Activated naive CD8-positive, alpha-beta T cell treated with anti-CD3 and anti-CD28 coated beads, Interleukin-2, amount 10 ng/mL, durations not matched to agents 7 days and 5 days (primary cell): ENCODE data around the gene PIAS3. TPM values are rescaled to one million over a fixed set of nuclear protein-coding genes. Genes with fewer than 3 reads are reported as not detected.
"Not testable (repeated sequence)": the region's sequence is repeated elsewhere in the genome, so short reads cannot be mapped to it uniquely, and the experiment has no call there.

ENCODE experiments used
- ATAC-seq: fragments of 150-1000 bp; cut with Tn5 transposase; one replicate; pipeline ENCODE4 v1.10.0; 2021; ENCODE audit warnings: low read depth, moderate library complexity
- POLR2A ChIA-PET: fragments of 350-600 bp; sonication (Branson Sonifier 250); formaldehyde crosslinking; loops from one replicate; lab custom pipeline; 2021; ENCODE audit warnings: antibody characterized with exemption; lab: Charles Lee
- DNase-seq: peaks from one replicate; pipeline ENCODE4 v3.0.0; 2021
- H3K27ac Mint-ChIP-seq: one replicate; pipeline ENCODE4 v1.8.0; 2022; ENCODE audit warnings: mild to moderate bottlenecking, mixed read lengths
- H3K27me3 Mint-ChIP-seq: one replicate; pipeline ENCODE4 v1.8.0; 2022; ENCODE audit warnings: mild to moderate bottlenecking, moderate library complexity, mixed read lengths
- H3K36me3 Mint-ChIP-seq: one replicate; pipeline ENCODE4 v1.8.0; 2021; ENCODE audit warnings: mild to moderate bottlenecking, mixed read lengths
- H3K4me1 Mint-ChIP-seq: one replicate; pipeline ENCODE4 v1.8.0; 2021; ENCODE audit warnings: mixed read lengths
- H3K4me3 Mint-ChIP-seq: one replicate; pipeline ENCODE4 v1.8.0; 2022; ENCODE audit warnings: mild to moderate bottlenecking, moderate library complexity, mixed read lengths
- H3K9me3 Mint-ChIP-seq: one replicate; pipeline ENCODE4 v1.8.0; 2021; ENCODE audit warnings: mixed read lengths
- total RNA-seq, 2 experiments: library from RNA; stranded (reverse); gene quantifications; one replicate each; pipeline ENCODE4 v1.2.3, GENCODE V29; 2021

PIAS3 gene
- total RNA-seq, 2 experiments from 2014 or later: 31.8 to 33.3 TPM

DNA sequence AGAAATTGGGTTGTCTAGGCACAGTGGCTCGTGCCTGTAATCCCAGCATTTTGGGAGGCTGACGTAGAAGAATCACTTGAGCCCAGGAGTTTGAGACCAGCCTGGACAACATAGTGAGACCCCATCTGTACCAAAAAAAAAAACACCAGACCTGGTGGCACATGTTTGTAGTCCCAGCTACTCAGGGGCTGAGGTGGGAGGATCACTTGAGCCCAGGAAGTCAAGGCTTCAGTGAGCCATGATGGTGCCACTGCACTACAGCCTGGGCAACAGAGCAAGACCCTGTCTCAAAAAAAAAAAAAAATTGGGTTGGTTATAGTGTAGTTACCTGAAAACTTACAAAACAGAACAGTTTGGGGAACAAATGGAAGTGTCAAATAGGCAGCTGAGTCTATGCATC is 28.1 kb downstream of the PIAS3 start:
- H3K27me3 Mint-ChIP-seq, ATAC-seq, H3K4me3 Mint-ChIP-seq, H3K27ac Mint-ChIP-seq, DNase-seq, H3K9me3 Mint-ChIP-seq: not testable (repeated sequence)
- POLR2A ChIA-PET: interaction anchor here (0.7 kb wide), 1 partner anchor 23 kb away, joined by 4 read pairs; no protein-coding TSS in a partner anchor
- Mint-ChIP-seq H3K4me1 (peaks cover 17% of the 10 kb centered on the region), H3K36me3 (peaks cover 47% of the 10 kb centered on the region)

DNA sequence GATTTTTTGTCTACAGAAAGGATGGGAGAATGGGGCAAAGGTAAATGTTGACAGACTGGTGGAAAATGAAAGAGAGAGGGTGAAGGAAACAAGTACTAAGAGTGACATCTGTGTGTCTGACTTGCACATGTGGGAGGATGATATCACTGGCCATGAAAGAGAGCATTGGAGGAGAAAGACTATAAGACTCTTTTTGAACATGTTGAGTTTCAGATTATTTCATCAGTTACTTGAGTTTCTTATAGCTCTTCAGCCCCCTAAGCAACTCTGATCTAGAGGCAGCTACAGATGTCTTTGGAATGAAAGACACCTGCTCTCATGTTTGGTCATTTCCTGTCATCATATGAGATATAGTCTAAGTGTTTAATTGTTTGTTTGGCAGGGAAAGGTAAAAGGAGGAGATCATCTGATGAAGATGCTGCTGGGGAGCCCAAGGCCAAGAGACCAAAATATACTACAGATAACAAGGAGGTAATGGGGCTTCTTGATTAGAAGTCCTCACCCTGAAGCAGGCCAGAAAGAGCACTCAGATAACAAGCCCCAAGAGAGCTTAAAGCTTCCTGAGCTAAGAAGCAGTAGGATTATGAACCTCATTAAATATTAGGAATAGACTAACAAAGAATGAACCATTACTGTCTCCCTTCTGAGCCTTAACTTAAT is 30.4 kb downstream of the PIAS3 start:
- POLR2A ChIA-PET: interaction anchor here (1.5 kb wide), 1 partner anchor 16 kb away, joined by 6 read pairs; no protein-coding TSS in a partner anchor
- Mint-ChIP-seq H3K36me3 (peaks cover 47% of the 10 kb centered on the region), H3K4me1 (peaks cover 25% of the 10 kb centered on the region), H3K27me3 (no peaks in the 10 kb centered on the region), H3K27ac (peak overlapping the region; percentile 9), H3K4me3 (no peak overlapping the region), H3K9me3 (no peaks in the 10 kb centered on the region)
- no peak for DNase-seq
- no peak for ATAC-seq

DNA sequence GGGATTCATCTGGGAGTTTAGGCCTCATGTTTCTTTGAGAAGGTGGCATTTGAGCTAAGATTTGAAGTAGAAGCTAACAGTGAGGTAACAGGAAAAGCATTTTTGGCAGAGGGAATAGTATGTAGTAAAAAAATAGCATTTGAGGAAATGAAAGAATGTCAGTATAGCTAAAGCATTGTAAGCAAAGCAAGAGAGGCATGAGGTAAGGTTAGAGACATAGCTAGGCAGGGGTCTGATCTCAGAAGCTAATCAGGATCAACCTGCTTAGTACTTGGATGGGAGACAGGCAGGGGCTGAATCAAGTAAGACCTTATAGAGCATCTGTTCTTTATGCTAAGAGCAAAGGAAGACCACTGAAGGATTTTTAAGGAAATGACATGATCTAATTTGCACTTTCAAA is 30.9 kb downstream of the PIAS3 start:
- peak overlapping the region; percentile 40 for H3K27ac Mint-ChIP-seq
- H3K4me1 Mint-ChIP-seq: peaks cover 22% of the 10 kb centered on the region
- ATAC-seq (no peak), DNase-seq (no peak)
- H3K27me3 Mint-ChIP-seq: no peaks in the 10 kb centered on the region
- no peak overlapping the region for H3K4me3 Mint-ChIP-seq
- POLR2A ChIA-PET: interaction anchor here (0.6 to 1.5 kb wide), 2 partner anchors 17 to 135 kb away, joined by 3 to 6 read pairs; no protein-coding TSS in a partner anchor
- H3K9me3 Mint-ChIP-seq: no peaks in the 10 kb centered on the region
- H3K36me3 Mint-ChIP-seq: peaks cover 42% of the 10 kb centered on the region

DNA sequence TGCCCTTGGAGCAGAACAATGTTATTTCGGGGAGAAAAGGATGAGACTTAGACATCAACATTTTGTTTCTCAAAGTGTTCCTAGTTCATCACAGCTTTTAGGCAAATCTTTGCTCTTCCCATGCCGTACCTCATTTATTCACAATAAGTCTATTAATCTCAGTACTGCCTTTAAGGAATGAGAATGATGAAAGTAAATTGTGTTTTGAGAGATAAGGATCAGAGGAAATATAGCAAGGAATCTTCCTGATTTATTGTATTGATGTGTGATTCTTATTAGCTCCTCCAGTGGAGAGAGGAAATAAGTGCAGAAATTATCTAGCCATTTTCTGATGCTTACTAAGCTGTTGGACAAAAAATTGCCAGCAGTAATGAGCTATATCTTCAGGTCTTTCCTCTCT is 32.9 kb downstream of the PIAS3 start:
- POLR2A ChIA-PET: interaction anchor here (1.0 to 3.6 kb wide), 3 partner anchors 8 to 33 kb away, joined by 3 to 18 read pairs (median 4); partner anchors contain the start of genes NUDT17 and PIAS3
- DNase-seq (no peak), ATAC-seq (no peak)
- Mint-ChIP-seq H3K4me1 (peaks cover 24% of the 10 kb centered on the region), H3K27ac (peak overlapping the region; percentile 38), H3K27me3 (no peaks in the 10 kb centered on the region), H3K9me3 (no peaks in the 10 kb centered on the region), H3K36me3 (peaks cover 33% of the 10 kb centered on the region), H3K4me3 (peak overlapping the region; percentile 64)

DNA sequence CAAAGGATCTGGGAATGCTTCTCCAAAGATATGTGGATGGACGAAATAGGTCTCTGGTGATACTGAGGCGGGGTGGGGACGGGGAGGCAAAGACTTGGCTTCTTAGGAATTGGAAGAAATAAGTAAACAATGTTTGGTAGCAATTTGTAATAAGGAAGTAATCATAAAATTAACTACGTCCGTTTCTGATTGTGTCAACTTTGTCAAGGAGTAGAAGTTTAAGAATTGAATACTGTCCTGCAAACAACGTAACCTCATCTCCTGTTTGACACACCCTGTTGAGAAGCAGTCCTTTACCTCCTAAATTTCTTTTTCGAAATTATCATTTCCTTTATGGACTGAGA is 34.4 kb downstream of the PIAS3 start:
- peaks cover 25% of the 10 kb centered on the region for H3K36me3 Mint-ChIP-seq
- POLR2A ChIA-PET: interaction anchor here (0.9 to 3.6 kb wide), 7 partner anchors 21 to 213 kb away, joined by 3 to 18 read pairs (median 4); partner anchors contain the start of genes ANKRD34A, NUDT17, PIAS3 and POLR3GL
- peak overlapping the region; percentile 92 for H3K27ac Mint-ChIP-seq
- no peaks in the 10 kb centered on the region for H3K9me3 Mint-ChIP-seq
- peak overlapping the region; percentile 86 for H3K4me3 Mint-ChIP-seq
- peaks cover 24% of the 10 kb centered on the region for H3K4me1 Mint-ChIP-seq
- H3K27me3 Mint-ChIP-seq: no peaks in the 10 kb centered on the region
- ATAC-seq: no peak
- DNase-seq: no peak

DNA sequence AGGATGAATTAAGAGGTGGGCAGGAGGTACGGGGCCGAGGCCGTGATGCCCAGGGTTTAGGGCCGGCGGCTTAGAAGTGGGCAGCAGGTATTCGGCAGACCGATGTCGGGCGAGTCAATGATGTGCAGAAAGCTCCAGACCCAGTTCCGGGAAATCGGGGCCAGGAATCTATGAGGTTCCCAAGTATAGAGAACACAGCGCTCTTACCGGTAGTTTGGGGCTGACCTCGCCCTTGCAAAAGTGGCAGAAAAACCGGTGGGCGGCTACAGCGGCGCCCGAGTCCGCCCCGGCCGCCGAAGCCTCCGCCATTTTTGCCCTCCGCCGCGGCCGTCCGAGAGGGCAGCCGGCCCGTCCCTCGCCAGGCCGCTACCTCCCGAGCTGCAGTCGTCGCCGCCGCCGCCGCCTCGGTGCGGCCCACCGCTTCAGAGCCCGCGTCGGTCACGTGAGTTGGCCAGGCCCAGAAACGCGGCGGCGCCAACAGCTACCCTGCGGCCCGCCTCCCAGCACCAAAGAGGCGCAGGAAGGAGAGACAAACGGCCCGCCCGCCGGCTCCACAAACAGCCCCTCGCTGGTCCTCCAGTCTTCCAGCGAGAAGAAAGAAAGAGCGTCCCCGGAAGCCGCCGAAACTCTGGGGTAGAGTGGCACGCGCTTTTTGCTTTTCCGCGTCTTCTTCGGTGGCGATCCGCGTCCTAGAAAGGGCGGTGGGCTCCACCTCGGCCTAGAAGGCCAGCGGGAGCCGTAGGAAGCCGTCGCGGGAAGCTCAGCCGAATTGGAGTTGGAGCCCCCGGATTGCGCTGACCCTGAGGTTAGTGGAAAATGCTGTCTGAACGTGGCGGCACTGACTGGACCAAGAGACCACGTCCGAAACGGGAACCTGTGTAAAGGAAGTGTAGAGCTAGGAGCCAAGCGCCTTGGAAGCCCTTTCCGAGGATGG is 35.0 kb downstream of the PIAS3 start, which contains the start of the genes POLR3C and RNF115:
Gene POLR3C, plus strand, starts transcription at position 636 of the 934 bp plus-strand sequence. CDS start 1,577 bp downstream, outside the sequence.
Gene RNF115, minus strand, starts transcription at position 531 of the 934 bp plus-strand sequence. Its CDS starts 222 bp downstream, at position 309.
- H3K27me3 Mint-ChIP-seq: no peaks in the 10 kb centered on the region
- peak within 1 kb of the TSS; percentile 86 for H3K4me3 Mint-ChIP-seq
- H3K27ac Mint-ChIP-seq: peak within 1 kb of the TSS; percentile 92
- H3K4me1 Mint-ChIP-seq: peaks cover 25% of the 10 kb centered on the region
- peak; percentile 87 for DNase-seq
- H3K36me3 Mint-ChIP-seq: peaks cover 25% of the 10 kb centered on the region
- H3K9me3 Mint-ChIP-seq: no peaks in the 10 kb centered on the region
- POLR2A ChIA-PET: interaction anchor here (0.7 to 3.6 kb wide), 10 partner anchors 22 to 228 kb away, joined by 3 to 18 read pairs (median 4); partner anchors contain the start of genes ANKRD34A, NUDT17, PIAS3 and POLR3GL
- peak; percentile 96 for ATAC-seq

DNA sequence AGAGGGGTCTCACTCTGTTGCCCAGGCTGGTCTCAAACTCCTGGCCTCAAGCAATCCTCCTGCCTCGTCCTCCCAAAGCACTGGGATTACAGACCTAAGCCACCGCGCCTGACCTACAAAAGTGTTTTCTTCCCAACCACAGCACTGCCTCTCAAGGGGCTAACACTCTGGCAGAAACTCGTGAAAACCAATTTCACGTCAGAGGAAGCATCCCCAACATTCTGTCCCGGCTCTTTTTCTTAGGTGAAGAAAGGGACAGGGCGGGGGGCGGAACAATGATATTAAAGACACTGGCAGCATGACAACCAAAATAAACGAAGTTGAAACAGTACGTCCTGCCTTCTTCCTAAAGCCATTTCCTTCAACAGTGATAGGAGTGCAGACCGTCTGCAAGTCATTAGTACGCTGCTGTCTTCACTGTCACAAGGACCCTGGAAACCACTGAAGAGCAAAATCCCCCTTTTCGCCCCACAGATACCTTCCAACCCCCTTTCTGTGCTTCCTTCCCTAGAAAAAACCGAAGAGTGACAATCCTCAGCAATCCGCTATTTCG is 36.0 kb downstream of the PIAS3 start:
- H3K9me3 Mint-ChIP-seq, ATAC-seq, H3K27me3 Mint-ChIP-seq, H3K27ac Mint-ChIP-seq, DNase-seq: not testable (repeated sequence)
- POLR2A ChIA-PET: interaction anchor here (1.0 kb wide), 1 partner anchor 37 kb away, joined by 6 read pairs; the partner anchor contains the start of gene PIAS3
- peaks cover 21% of the 10 kb centered on the region for H3K4me1 Mint-ChIP-seq
- H3K36me3 Mint-ChIP-seq: peaks cover 16% of the 10 kb centered on the region
- peak overlapping the region; percentile 19 for H3K4me3 Mint-ChIP-seq

DNA sequence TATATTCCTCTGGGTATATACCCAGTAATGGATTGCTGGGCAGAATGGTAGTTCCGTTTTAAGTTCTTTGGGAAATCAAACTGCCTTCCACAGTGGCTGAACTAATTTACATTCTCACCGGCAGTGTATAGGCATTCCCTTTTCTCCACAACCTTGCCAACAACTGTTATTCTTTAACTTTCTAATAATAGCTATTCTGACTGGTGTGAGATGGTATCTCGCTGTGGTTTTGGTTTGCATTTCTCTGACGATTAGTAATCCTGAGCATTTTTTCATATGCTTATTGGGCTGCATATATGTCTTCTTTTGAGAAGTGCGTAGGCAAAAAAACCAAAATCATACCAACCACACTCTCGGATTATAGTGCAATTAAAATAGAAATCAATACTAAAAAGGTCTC is 40.8 kb downstream of the PIAS3 start:
- H3K4me1 Mint-ChIP-seq, POLR2A ChIA-PET, H3K36me3 Mint-ChIP-seq, H3K27me3 Mint-ChIP-seq, ATAC-seq, H3K9me3 Mint-ChIP-seq, H3K4me3 Mint-ChIP-seq, H3K27ac Mint-ChIP-seq, DNase-seq: not testable (repeated sequence)

DNA sequence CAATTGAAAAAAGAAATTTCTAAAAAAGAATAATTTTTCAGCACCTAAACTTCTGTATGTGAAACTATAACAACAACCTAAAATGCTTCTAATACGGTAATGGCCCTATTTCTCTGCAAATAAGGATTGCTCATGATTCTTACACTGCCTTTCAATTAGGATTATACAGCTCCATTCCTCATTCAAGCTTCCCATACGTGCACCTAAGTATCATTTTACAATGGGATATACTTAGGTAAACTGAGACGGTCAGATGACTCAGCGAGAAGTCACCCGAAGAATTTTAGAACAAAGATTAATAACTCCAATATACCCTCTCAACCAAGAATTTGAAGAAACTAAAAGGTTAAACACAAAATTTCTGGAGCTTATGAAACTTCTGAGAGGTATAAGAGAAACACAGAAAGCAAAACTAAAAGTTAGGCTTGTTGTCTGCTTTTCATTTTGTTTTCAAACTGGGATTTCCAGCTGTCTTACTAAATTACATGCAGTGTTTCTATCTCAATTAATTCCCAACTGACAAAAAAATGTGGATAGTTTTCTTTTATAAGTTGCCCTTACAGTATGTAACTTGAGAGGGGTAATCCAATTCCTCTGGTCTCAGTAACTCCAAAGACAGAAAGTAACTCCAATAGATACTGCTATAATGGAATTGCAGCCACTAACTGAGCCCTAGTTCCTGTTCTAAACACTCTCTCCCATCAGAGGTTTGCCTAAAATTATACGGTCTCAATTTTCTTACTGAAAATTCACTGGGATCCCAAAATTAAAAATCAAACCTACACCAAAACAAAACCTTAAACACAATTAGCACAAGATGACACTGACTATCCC is 45.7 kb downstream of the PIAS3 start:
- ATAC-seq, H3K4me3 Mint-ChIP-seq, H3K27ac Mint-ChIP-seq, POLR2A ChIA-PET, H3K9me3 Mint-ChIP-seq, H3K4me1 Mint-ChIP-seq, H3K27me3 Mint-ChIP-seq, DNase-seq, H3K36me3 Mint-ChIP-seq: not testable (repeated sequence)

DNA sequence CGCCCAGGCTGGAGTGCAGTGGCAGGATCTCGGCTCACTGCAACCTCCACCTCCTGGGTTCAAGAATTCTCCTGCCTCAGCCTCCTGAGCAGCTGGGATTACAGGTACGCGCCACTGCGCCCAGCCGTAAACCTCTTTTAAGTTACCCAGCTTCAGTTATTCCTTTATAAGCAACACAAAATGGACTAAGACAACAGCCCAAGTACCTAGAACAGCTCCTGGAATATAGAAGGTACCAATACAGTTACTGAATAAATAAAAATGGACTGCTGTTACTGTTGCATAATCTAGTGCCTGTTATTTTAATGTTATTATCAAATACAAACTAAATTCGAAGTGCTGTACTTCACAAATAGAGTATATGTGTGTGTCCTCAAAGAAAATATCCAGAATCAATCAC is 52.0 kb downstream of the PIAS3 start:
- POLR2A ChIA-PET: no interaction called here
- peaks cover 14% of the 10 kb centered on the region for H3K36me3 Mint-ChIP-seq
- ATAC-seq: no peak

DNA sequence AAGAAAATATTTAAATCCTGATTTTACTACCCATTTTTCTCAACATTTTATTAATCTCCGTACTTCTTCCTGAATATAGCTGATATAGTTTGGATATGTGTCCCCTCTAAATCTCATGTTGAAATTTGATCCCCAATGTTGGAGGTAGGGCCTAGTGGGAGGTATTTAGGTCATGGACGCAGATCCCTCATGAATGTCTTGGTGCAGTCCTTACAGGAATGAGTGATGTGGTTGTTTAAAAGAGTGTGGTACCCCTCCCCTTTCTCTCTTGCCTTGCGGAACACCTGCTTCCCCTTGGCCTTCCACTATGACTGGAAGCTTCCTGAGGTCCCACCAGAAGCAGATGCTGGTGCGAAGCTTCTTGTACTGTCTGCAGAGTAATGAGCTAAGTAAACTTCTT is 52.5 kb downstream of the PIAS3 start:
- DNase-seq (no peak), ATAC-seq (no peak)
- H3K4me3 Mint-ChIP-seq: no peak overlapping the region
- H3K4me1 Mint-ChIP-seq: peaks cover 12% of the 10 kb centered on the region
- POLR2A ChIA-PET: no interaction called here
- H3K36me3 Mint-ChIP-seq: peaks cover 16% of the 10 kb centered on the region
- no peaks in the 10 kb centered on the region for H3K27me3 Mint-ChIP-seq
- H3K27ac Mint-ChIP-seq: no peak overlapping the region
- H3K9me3 Mint-ChIP-seq: no peaks in the 10 kb centered on the region

More for the DNA sequence above, 52.0 kb downstream of the PIAS3 start:
- H3K4me1 Mint-ChIP-seq: peaks cover 10% of the 10 kb centered on the region
- H3K27ac Mint-ChIP-seq: no peak overlapping the region
- H3K27me3 Mint-ChIP-seq: no peaks in the 10 kb centered on the region
- H3K4me3 Mint-ChIP-seq: no peak overlapping the region
- no peak for DNase-seq
- H3K9me3 Mint-ChIP-seq: no peaks in the 10 kb centered on the region

DNA sequence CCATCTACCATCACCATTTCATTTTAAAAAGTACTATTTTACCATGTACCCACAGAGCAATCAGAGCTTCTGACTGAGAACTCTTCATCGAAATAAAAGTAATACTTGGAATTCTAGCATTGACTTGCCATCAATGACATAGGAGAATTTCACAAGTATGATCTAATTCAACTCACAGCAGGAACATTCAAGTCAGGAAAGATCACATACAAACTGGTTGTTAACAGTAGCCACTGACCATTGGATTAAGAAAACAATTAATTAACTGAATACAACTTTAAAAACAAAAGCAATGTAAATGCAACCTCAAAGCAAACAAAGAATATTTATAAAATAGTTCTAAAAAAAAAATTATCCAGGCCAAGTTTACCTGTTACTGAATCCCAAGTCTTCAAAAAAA is 53.8 kb downstream of the PIAS3 start:
- Mint-ChIP-seq H3K4me1 (peaks cover 16% of the 10 kb centered on the region), H3K9me3 (no peaks in the 10 kb centered on the region), H3K4me3 (no peak overlapping the region), H3K27me3 (no peaks in the 10 kb centered on the region), H3K36me3 (peaks cover 21% of the 10 kb centered on the region), H3K27ac (no peak overlapping the region)
- POLR2A ChIA-PET: no interaction called here
- no peak for ATAC-seq
- no peak for DNase-seq
